ENCODE measurements around the gene FNDC3A.
"Not testable (repeated sequence)": the region's sequence is repeated elsewhere in the genome, so short reads cannot be mapped to it uniquely, and the experiment has no call there.

FNDC3A gene

DNA sequence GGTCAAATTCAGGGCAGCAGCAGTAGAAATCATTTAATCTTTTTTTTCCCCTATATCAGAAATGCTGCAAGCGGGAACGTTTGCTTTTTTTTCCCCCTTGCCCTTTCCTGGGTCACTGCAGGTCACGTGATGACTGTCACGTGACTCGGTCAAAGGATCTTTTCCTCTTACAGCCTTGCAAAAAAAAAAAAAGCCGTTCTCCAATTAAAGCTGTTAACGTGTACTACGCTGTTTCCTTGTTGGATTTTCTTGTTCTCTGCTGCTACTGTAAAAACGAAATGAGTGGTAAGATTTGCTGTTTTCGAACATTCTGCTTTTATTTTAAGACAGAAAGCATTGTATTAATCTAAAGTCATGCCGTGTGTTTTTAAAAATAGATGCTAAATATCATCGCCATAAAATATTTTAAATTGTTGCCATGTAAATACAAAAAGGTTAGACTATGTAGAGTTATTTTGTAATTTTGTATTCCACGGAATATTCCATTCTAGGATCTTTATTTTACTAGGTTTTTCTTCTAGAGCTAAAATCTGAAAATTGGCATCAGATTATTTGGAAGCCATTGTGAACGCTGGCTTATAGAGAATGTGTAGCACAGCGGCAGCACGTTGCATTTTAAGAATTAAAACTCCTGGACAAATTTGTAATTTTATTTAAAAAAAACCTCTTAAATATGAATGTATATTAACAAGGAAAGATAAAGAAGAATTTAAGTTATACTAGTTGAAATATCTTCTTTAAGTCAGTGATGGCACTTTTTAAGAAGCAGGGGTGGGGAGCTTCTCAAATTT lies 134.6 kb downstream of the FNDC3A start:
- peaks cover 2% of the 10 kb centered on the region for H3K36me3 ChIP-seq
- no peaks in the 10 kb centered on the region for H3K9me3 ChIP-seq
- peak overlapping the region; percentile 55 for H3K27ac ChIP-seq
- TF ChIP-seq, protein P1, sequence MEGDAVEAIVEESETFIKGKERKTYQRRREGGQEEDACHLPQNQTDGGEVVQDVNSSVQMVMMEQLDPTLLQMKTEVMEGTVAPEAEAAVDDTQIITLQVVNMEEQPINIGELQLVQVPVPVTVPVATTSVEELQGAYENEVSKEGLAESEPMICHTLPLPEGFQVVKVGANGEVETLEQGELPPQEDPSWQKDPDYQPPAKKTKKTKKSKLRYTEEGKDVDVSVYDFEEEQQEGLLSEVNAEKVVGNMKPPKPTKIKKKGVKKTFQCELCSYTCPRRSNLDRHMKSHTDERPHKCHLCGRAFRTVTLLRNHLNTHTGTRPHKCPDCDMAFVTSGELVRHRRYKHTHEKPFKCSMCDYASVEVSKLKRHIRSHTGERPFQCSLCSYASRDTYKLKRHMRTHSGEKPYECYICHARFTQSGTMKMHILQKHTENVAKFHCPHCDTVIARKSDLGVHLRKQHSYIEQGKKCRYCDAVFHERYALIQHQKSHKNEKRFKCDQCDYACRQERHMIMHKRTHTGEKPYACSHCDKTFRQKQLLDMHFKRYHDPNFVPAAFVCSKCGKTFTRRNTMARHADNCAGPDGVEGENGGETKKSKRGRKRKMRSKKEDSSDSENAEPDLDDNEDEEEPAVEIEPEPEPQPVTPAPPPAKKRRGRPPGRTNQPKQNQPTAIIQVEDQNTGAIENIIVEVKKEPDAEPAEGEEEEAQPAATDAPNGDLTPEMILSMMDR (IDR thresholded peaks at IDR 0.05), result no peak
- peaks cover 31% of the 10 kb centered on the region in 2 experiments for H3K4me1 ChIP-seq (ENCODE audit: control insufficient read depth in 1 of 2, insufficient read depth in 1 of 2, low read depth in 1 of 2, low read length in 1 of 2)
- peak overlapping the region; percentile 35 to 53 for H3K4me3 ChIP-seq (ENCODE audit: low read depth in 1 of 2, low read length in 1 of 2)
- H3K27me3 ChIP-seq, result no peaks in the 10 kb centered on the region

- TF ChIP-seq, protein P1 (IDR thresholded peaks at IDR 0.05), result no peak
- no peak overlapping the region for H3K27ac ChIP-seq
- H3K4me1 ChIP-seq (ENCODE audit: control insufficient read depth in 1 of 2, insufficient read depth in 1 of 2, low read depth in 1 of 2, low read length in 1 of 2), result peaks cover 31% of the 10 kb centered on the region in 2 experiments
- no peaks in the 10 kb centered on the region for H3K9me3 ChIP-seq
- H3K27me3 ChIP-seq, result no peaks in the 10 kb centered on the region
- peaks cover 4% of the 10 kb centered on the region for H3K36me3 ChIP-seq
- H3K4me3 ChIP-seq (ENCODE audit: low read depth in 1 of 2, low read length in 1 of 2), result no peak overlapping the region
These were observed 135.1 kb downstream of the FNDC3A start for GRCh38 chr13:49110913-49111170.

DNA sequence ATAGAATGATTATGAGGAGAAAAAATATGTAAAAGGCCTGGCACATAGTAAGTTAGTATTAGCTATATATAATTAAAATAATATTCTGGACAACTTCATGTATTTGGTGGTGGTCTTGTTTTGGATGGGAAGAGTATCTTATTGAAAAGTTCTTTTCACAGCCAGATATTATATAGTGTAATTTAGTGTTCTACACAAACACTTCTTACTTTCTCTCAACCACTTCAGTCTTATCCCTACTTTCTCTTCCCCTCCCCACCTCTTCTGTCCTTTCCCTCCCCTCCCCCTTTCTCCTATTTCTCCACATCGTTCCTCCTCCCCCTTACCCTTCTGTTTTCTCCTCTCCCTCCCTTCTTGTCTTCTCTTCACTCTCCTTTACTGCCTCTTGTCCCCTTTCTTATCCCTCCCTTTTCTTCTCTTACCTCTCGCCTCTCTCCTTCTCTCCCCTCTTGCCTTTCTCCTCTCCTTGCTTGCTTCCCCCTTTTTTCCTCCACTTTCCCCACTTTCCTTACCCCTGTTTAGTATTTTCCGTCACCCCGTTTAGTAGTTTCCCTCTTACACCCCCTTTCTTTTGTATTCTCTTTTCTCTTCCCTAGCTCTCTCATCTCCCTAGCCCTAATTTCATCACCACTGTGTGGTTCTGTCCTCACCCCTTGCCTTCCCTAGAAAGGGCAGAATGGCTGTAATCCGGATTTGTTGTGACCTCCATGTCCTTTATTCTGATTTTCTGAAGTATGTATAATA lies 137.2 kb downstream of the FNDC3A start:
- Histone ChIP-seq H3K9me3 (no peaks in the 10 kb centered on the region), H3K27ac (no peak overlapping the region), H3K4me1 (ENCODE audit: control insufficient read depth in 1 of 2, insufficient read depth in 1 of 2, low read depth in 1 of 2, low read length in 1 of 2) (peaks cover 27 to 31% of the 10 kb centered on the region in 2 experiments), H3K4me3 (ENCODE audit: low read depth in 1 of 2, low read length in 1 of 2) (no peak overlapping the region), H3K27me3 (no peaks in the 10 kb centered on the region), H3K36me3 (peaks cover 4% of the 10 kb centered on the region)
- TF ChIP-seq, protein P1 (IDR thresholded peaks at IDR 0.05), result no peak

DNA sequence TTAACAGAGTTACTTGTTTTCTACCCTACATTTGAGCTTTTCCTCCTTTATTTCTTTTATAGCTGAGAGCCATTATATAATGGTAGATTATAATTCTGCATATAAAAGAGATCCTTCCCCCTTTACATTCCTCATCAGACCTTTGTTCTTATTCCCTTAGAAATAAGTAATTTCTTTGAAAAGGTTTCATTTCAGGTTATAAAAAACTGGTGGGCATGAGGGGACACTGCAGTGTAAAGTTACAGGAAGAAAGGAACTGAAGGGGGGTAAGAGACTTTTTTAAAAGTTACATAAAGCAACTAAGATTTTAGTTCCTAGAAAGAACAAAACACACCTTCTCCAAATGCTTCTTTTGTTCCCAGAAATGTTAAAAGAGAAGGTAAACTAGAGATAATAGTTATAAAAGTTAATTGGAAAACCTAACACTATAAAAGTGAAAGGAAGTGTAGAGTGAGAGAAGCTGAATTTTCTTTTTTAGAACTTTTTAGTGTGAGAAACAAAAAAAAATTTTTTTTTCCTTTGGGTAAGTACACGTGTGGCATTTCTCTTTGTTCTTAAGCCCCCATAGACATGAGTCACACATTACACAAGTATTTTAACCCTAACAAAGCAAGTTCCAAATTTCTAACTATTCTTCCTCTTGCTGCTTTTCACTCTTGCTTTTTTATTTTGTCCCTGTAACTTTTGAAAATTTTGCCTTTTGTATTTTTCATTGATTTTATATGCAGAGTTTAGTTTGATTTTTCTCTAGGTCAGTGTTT lies 138.0 kb downstream of the FNDC3A start:
- Histone ChIP-seq H3K4me1 (ENCODE audit: control insufficient read depth in 1 of 2, insufficient read depth in 1 of 2, low read depth in 1 of 2, low read length in 1 of 2) (peaks cover 21 to 24% of the 10 kb centered on the region in 2 experiments), H3K27ac (no peak overlapping the region), H3K27me3 (no peaks in the 10 kb centered on the region), H3K36me3 (peaks cover 12% of the 10 kb centered on the region), H3K4me3 (ENCODE audit: low read depth in 1 of 2, low read length in 1 of 2) (no peak overlapping the region), H3K9me3 (no peaks in the 10 kb centered on the region)
- TF ChIP-seq, protein P1 (IDR thresholded peaks at IDR 0.05), result no peak

DNA sequence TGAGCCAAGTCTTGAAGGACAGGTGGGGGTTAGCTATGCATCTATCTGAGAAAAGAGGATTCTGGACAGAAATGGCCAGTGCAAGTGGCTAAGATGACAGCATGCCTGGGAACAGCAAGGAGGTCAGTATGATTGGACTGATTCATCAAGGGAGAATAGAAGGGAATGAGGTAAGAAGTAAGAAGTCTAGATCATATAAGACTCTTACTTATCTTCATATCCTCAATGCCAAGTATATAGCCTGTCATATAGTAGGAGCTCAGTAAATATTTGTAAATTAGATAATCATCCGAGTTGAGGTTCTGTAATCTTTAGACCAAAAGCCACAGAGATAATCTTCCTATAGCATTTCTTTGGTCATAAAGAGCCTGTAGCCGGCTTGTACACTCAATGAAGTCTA lies 141.2 kb downstream of the FNDC3A start:
- TF ChIP-seq, protein P1 (IDR thresholded peaks at IDR 0.05), result no peak
- H3K27ac ChIP-seq, result no peak overlapping the region
- no peaks in the 10 kb centered on the region for H3K27me3 ChIP-seq
- peaks cover 20% of the 10 kb centered on the region for H3K36me3 ChIP-seq
- H3K9me3 ChIP-seq, result no peaks in the 10 kb centered on the region
- peaks cover 6 to 8% of the 10 kb centered on the region in 2 experiments for H3K4me1 ChIP-seq (ENCODE audit: control insufficient read depth in 1 of 2, insufficient read depth in 1 of 2, low read depth in 1 of 2, low read length in 1 of 2)
- H3K4me3 ChIP-seq (ENCODE audit: low read depth in 1 of 2, low read length in 1 of 2), result no peak overlapping the region

DNA sequence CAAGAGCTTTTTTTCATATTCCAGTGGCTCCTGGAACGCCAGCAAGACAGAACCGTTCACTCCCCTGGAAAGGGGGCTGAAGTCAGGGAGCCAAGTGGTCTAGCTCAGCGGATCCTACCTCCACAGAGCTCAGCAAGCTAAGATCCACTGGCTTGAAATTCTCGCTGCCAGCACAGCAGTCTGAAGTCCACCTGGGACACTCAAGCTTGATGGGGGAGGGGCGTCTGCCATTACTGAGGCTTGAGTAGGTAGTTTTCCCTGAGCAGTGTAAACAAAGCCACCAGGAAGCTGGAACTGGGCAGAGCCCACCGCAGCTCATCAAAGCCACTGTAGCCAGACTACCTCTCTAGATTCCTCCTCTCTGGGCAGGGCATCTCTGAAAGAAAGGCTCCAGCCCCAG lies 142.7 kb downstream of the FNDC3A start:
- H3K4me1 ChIP-seq (ENCODE audit: control insufficient read depth in 1 of 2, insufficient read depth in 1 of 2, low read depth in 1 of 2, low read length in 1 of 2); H3K4me3 ChIP-seq (ENCODE audit: low read depth in 1 of 2, low read length in 1 of 2); H3K27ac ChIP-seq; H3K9me3 ChIP-seq; H3K27me3 ChIP-seq: not testable (repeated sequence)
- peaks cover 20% of the 10 kb centered on the region for H3K36me3 ChIP-seq

Measured in neutrophil (primary cell).